Measurements from ENCODE around the gene FAM234B. TPM values are rescaled to one million over a fixed set of nuclear protein-coding genes. Genes with fewer than 3 reads are reported as not detected.
A peak's percentile ranks its signal among the peaks of the same experiment; 100 is the strongest.

The FAM234B gene
- total and polyA plus RNA-seq, 2 of the 8 experiments (the other 6 are each of a cell fraction or from before 2014, with no cell fraction given), result 12.5 to 29.1 TPM

- CTCF ChIA-PET (ENCODE audit: partially characterized antibody), result interaction anchor here (0.6 to 2.0 kb wide), 5 partner anchors 20 to 263 kb away, joined by 3 to 5 read pairs (median 3); partner anchors contain the start of gene FAM234B
- no peak for TF ChIP-seq KDM4A (IDR thresholded peaks at IDR 0.05; ENCODE audit: low read depth, low read length, severe bottlenecking)
- no peak for TF ChIP-seq TCF12 (IDR thresholded peaks at IDR 0.05; ENCODE audit: low read depth, low read length)
- no peak for TF ChIP-seq CTBP2 (IDR thresholded peaks at IDR 0.05; ENCODE audit: borderline replicate concordance, insufficient read depth, insufficient read length, low read length)
- no peak for TF ChIP-seq SUZ12 (IDR thresholded peaks at IDR 0.05; ENCODE audit: low read length)
- no peak for TF ChIP-seq MAFK (IDR thresholded peaks at IDR 0.05; ENCODE audit: low read depth, low read length)
- TF ChIP-seq PHF8 (conservative IDR thresholded peaks at IDR 0.05; ENCODE audit: low read depth, low read length), result no peak
- TF ChIP-seq HDAC6 (IDR thresholded peaks at IDR 0.05; ENCODE audit: low read depth, low read length), result no peak
- no peak for TF ChIP-seq SIN3A (conservative IDR thresholded peaks at IDR 0.05 in 1 of 2, IDR thresholded peaks at IDR 0.05 in 1 of 2; ENCODE audit: low read depth in 1 of 2, low read length in 2 of 2)
- TF ChIP-seq CTCF (IDR thresholded peaks at IDR 0.05; ENCODE audit: control extremely low read depth in 1 of 3, insufficient read depth in 1 of 3, low read depth in 1 of 3, low read length in 3 of 3), result no peak
- no peak for TF ChIP-seq CHD2 (IDR thresholded peaks at IDR 0.05; ENCODE audit: low read length)
- TF ChIP-seq POLR2A (IDR thresholded peaks at IDR 0.05; ENCODE audit: control extremely low read depth in 1 of 2, low read depth in 2 of 2, low read length in 2 of 2), result no peak
Observed at GRCh38 chr12:13004986-13005385, 39.2 kb upstream of the FAM234B start.

More at GRCh38 chr12:13004986-13005385, 39.2 kb upstream of the FAM234B start:
- H2BK20ac ChIP-seq (ENCODE audit: low read length), result peak overlapping the region; percentile 24; the same call in 1 of the 2 replicates
- POLR2A ChIA-PET (ENCODE audit: partially characterized antibody), result no interaction called here
- peak overlapping the region; percentile 25 for H3K4ac ChIP-seq (replicated peaks; ENCODE audit: insufficient read length, low read depth, low read length)
- H3K4me2 ChIP-seq (ENCODE audit: insufficient read depth in 1 of 2, low read depth in 2 of 2, low read length in 2 of 2), result peak overlapping the region in 1 of 2 experiments; percentile 54; a peak in 1 of 4 replicates
- H2AFZ ChIP-seq (ENCODE audit: low read length), result no peak overlapping the region
- no peak overlapping the region for H4K8ac ChIP-seq (ENCODE audit: extremely low read depth, insufficient read depth, low read length)
- H2BK120ac ChIP-seq (replicated peaks; ENCODE audit: low read depth, low read length), result peak overlapping the region; percentile 80
- H3K9ac ChIP-seq (replicated peaks in 1 of 4; ENCODE audit: extremely low read depth in 1 of 4, low read depth in 3 of 4, low read length in 3 of 4), result no peak overlapping the region
- no peak overlapping the region for H3K23ac ChIP-seq (ENCODE audit: insufficient read length)
- peak overlapping the region; percentile 82; the same call in 1 of the 2 replicates for H2BK5ac ChIP-seq (ENCODE audit: low read depth, low read length)
- no peak overlapping the region for H3K4me3 ChIP-seq (ENCODE audit: extremely low read depth in 1 of 4, insufficient read depth in 2 of 4, low read depth in 3 of 4, low read length in 4 of 4)
- no peaks in the 10 kb centered on the region for H4K20me1 ChIP-seq (replicated peaks in 1 of 2; ENCODE audit: control insufficient read depth in 1 of 2, insufficient read depth in 2 of 2, low read length in 2 of 2)
- no peak overlapping the region for H3K27ac ChIP-seq (ENCODE audit: low read depth, low read length)
- peak overlapping the region; percentile 57; the same call in 1 of the 2 replicates for H3K18ac ChIP-seq (ENCODE audit: extremely low read depth, low read length)
- no peak overlapping the region for H2BK15ac ChIP-seq (ENCODE audit: low read length)
- peaks cover 0 to 15% (median 6%) of the 10 kb centered on the region in 4 experiments; a peak in 4 of 7 replicates for H3K27me3 ChIP-seq (replicated peaks in 1 of 4; ENCODE audit: control insufficient read depth in 3 of 4, extremely low read depth in 1 of 4, insufficient read depth in 3 of 4, low read length in 3 of 4)
- no peaks in the 10 kb centered on the region for H3K9me3 ChIP-seq (ENCODE audit: insufficient read depth in 2 of 2, low read depth in 1 of 2, low read length in 1 of 2)
- H3K23me2 ChIP-seq (ENCODE audit: low read depth, low read length), result peaks cover 8% of the 10 kb centered on the region
- peak overlapping the region; percentile 20 for H4K91ac ChIP-seq (replicated peaks; ENCODE audit: insufficient read length, low read length)
- H3K36me3 ChIP-seq (ENCODE audit: control insufficient read depth in 2 of 4, insufficient read depth in 4 of 4, low read length in 3 of 4), result 0 out of 8 replicates have a peak, but pooled peaks cover 0 to 2% (median 0%) of the 10 kb centered on the region in 4 experiments
- WGBS, 2 experiments (ENCODE audit: extremely low coverage in 1 of 2, insufficient coverage in 1 of 2, insufficient read length in 1 of 2, insufficient replicate concordance in 2 of 2, low coverage in 1 of 2, low lambda C conversion rate in 2 of 2, missing lambda C conversion rate in 1 of 2), result 42% methylated on average over 3 of the region's 3 CpGs; no CpG with 5 or more reads in 1 of the 2 experiments
- DNase-seq (ENCODE audit: low read depth in 1 of 2, low spot score in 2 of 2) (no peak), FAIRE-seq (no peak)
- no peaks in the 10 kb centered on the region; the same call in 1 of the 2 replicates for H3K79me1 ChIP-seq (ENCODE audit: low read depth, low read length)
- no peak overlapping the region for H2AK5ac ChIP-seq (ENCODE audit: low read depth, low read length)
- H3K56ac ChIP-seq (replicated peaks; ENCODE audit: insufficient read length, low read depth, low read length), result no peak overlapping the region
- H4K5ac ChIP-seq (ENCODE audit: insufficient read length, low read depth, low read length), result no peak overlapping the region
- peaks cover 8 to 22% (median 16%) of the 10 kb centered on the region in 4 experiments for H3K4me1 ChIP-seq (replicated peaks in 1 of 4; ENCODE audit: control insufficient read depth in 3 of 4, insufficient read depth in 4 of 4, low read length in 3 of 4)
- peaks cover 0 to 14% of the 10 kb centered on the region in 2 experiments; a peak in 1 of 4 replicates for H3K79me2 ChIP-seq (ENCODE audit: control insufficient read depth in 1 of 2, insufficient read depth in 2 of 2, low read length in 2 of 2)
- no peak overlapping the region for H3K14ac ChIP-seq (ENCODE audit: insufficient read length)
- no peak overlapping the region for H2BK12ac ChIP-seq (ENCODE audit: low read depth, low read length)
